ENCODE data around the gene NOS1.

Gene NOS1

GRCh38 chr12:117280019-117280680 lies 81.3 kb downstream of the NOS1 start:
- H3K27ac ChIP-seq, result no peak overlapping the region
- TF ChIP-seq CTCF (IDR thresholded peaks at IDR 0.05; ENCODE audit: low read depth, low read length), result no peak
- H3K27me3 ChIP-seq (ENCODE audit: insufficient read depth, low read depth, severe bottlenecking), result no peaks in the 10 kb centered on the region
- H3K9me3 ChIP-seq (ENCODE audit: severe bottlenecking), result no peaks in the 10 kb centered on the region
- H3K4me3 ChIP-seq (ENCODE audit: low read depth, low read length), result no peak overlapping the region
- no peaks in the 10 kb centered on the region for H3K36me3 ChIP-seq
- no peak for DNase-seq

GRCh38 chr12:117279606-117280005 lies 81.8 kb downstream of the NOS1 start:
- TF ChIP-seq CTCF (IDR thresholded peaks at IDR 0.05; ENCODE audit: low read depth, low read length), result no peak
- no peak overlapping the region for H3K27ac ChIP-seq
- H3K9me3 ChIP-seq (ENCODE audit: severe bottlenecking), result no peaks in the 10 kb centered on the region
- H3K36me3 ChIP-seq, result no peaks in the 10 kb centered on the region
- no peaks in the 10 kb centered on the region for H3K27me3 ChIP-seq (ENCODE audit: insufficient read depth, low read depth, severe bottlenecking)
- H3K4me3 ChIP-seq (ENCODE audit: low read depth, low read length), result no peak overlapping the region
- DNase-seq, result no peak

GRCh38 chr12:117277875-117278274 lies 83.6 kb downstream of the NOS1 start:
- no peak for TF ChIP-seq CTCF (IDR thresholded peaks at IDR 0.05; ENCODE audit: low read depth, low read length)
- DNase-seq, result no peak
- H3K9me3 ChIP-seq (ENCODE audit: severe bottlenecking), result no peaks in the 10 kb centered on the region
- no peak overlapping the region for H3K27ac ChIP-seq
- H3K27me3 ChIP-seq (ENCODE audit: insufficient read depth, low read depth, severe bottlenecking), result no peaks in the 10 kb centered on the region
- H3K4me3 ChIP-seq (ENCODE audit: low read depth, low read length), result no peak overlapping the region
- no peaks in the 10 kb centered on the region for H3K36me3 ChIP-seq

GRCh38 chr12:117273091-117273490 lies 88.3 kb downstream of the NOS1 start:
- Histone ChIP-seq H3K4me3 (ENCODE audit: low read depth, low read length) (no peak overlapping the region), H3K27me3 (ENCODE audit: insufficient read depth, low read depth, severe bottlenecking) (no peaks in the 10 kb centered on the region), H3K27ac (no peak overlapping the region), H3K9me3 (ENCODE audit: severe bottlenecking) (no peaks in the 10 kb centered on the region), H3K36me3 (no peaks in the 10 kb centered on the region)
- TF ChIP-seq CTCF (IDR thresholded peaks at IDR 0.05; ENCODE audit: low read depth, low read length), result no peak
- DNase-seq, result no peak

GRCh38 chr12:117272690-117273089 lies 88.7 kb downstream of the NOS1 start:
- DNase-seq, result no peak
- Histone ChIP-seq H3K36me3 (no peaks in the 10 kb centered on the region), H3K4me3 (ENCODE audit: low read depth, low read length) (no peak overlapping the region), H3K9me3 (ENCODE audit: severe bottlenecking) (no peaks in the 10 kb centered on the region), H3K27ac (no peak overlapping the region), H3K27me3 (ENCODE audit: insufficient read depth, low read depth, severe bottlenecking) (no peaks in the 10 kb centered on the region)
- TF ChIP-seq CTCF (IDR thresholded peaks at IDR 0.05; ENCODE audit: low read depth, low read length), result no peak

GRCh38 chr12:117262749-117263148 lies 98.7 kb downstream of the NOS1 start:
- no peak for DNase-seq
- no peaks in the 10 kb centered on the region for H3K9me3 ChIP-seq (ENCODE audit: severe bottlenecking)
- H3K4me3 ChIP-seq (ENCODE audit: low read depth, low read length), result no peak overlapping the region
- TF ChIP-seq CTCF (IDR thresholded peaks at IDR 0.05; ENCODE audit: low read depth, low read length), result no peak
- no peak overlapping the region for H3K27ac ChIP-seq
- no peaks in the 10 kb centered on the region for H3K36me3 ChIP-seq
- H3K27me3 ChIP-seq (ENCODE audit: insufficient read depth, low read depth, severe bottlenecking), result no peaks in the 10 kb centered on the region
